GOT3 (cell line): Measurements from ENCODE around the gene LRRC4B.
A peak's percentile ranks its signal among the peaks of the same experiment; 100 is the strongest.

Experiments used
- DNase-seq: peaks from one replicate; lab custom pipeline; 2025; ENCODE audit warnings: mixed read lengths; lab: John Stamatoyannopoulos, UW

LRRC4B gene

DNA sequence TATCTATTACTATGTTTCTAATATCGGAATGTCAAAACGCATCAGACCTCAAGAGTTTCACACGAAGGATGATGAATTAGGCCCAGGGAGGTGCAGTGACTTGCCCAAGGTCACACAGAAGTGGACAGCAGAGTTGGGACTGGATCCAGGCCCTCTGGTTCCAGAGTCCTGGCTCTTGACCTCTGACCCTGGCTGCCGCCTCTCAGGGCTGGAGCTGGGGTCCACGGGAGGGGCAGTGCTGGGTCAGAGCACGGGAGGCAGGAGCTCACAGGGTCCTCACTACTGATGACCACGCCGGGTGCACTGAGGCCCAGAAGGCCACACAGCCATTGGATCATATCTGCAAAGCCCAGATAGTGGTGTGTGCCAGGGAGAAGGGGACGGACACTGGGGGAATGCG lies 45.4 kb downstream of the LRRC4B start:
- DNase-seq: no peak

GRCh38 chr19:50520822-50521465 lies 47.3 kb downstream of the LRRC4B start:
- DNase-seq: no peak

DNA sequence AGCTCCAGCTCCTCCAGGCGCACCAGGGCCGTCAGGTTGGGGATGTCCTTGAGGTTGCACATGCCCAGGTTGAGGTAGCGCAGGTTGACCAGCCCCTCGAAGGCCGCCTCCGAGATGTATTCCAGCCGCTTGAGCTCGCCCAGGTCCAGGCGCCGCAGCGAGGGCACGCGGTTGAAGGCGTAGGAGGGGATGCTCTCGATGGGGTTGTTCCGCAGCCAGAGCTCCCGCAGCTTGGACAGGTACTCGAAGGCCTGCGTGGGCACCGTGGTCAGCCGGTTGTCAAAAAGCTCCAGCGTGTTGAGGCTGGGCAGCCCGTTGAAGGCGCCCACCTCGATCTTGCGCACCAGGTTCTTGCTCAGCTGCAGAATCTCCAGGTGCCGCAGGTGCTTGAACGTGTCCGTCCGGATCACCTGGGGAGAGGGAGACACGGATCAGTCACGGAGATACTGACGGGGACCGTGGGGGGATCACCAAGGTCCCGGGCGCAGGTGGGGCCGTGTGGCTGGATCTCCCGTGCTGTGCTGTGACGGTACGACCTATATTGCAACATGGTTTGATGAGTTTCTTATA lies 49.1 kb downstream of the LRRC4B start:
- DNase-seq: no peak

- no peak for DNase-seq
Observed at GRCh38 chr19:50518091-50519005, 49.9 kb downstream of the LRRC4B start.

GRCh38 chr19:50517704-50518075 lies 50.5 kb downstream of the LRRC4B start:
- DNase-seq: no peak

- no peak for DNase-seq
Observed at GRCh38 chr19:50516964-50517703, 51.1 kb downstream of the LRRC4B start.

DNA sequence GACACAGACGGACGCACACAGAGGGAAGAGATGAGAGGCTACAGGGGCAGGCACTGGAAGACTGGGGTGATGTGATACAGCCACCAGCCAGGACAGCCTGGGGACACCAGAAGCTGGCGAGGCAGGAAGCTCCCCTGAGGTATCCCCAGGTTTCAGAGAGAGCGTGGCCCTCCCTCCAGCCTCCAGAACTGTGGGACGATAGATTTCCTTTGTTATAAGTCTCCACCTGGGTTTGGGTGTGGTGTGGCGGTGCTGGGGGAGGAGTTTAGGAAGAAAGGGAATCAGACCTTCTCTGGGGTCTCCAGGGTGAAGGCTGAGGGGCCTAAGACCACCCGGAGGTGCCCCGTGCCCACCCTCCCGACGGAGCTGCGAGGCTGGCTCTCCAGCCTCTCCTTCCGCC lies 51.8 kb downstream of the LRRC4B start:
- DNase-seq: no peak

- DNase-seq: no peak
Observed at GRCh38 chr19:50515168-50515561, 53.1 kb downstream of the LRRC4B start.

GRCh38 chr19:50514346-50515167 lies 53.7 kb downstream of the LRRC4B start:
- no peak for DNase-seq

DNA sequence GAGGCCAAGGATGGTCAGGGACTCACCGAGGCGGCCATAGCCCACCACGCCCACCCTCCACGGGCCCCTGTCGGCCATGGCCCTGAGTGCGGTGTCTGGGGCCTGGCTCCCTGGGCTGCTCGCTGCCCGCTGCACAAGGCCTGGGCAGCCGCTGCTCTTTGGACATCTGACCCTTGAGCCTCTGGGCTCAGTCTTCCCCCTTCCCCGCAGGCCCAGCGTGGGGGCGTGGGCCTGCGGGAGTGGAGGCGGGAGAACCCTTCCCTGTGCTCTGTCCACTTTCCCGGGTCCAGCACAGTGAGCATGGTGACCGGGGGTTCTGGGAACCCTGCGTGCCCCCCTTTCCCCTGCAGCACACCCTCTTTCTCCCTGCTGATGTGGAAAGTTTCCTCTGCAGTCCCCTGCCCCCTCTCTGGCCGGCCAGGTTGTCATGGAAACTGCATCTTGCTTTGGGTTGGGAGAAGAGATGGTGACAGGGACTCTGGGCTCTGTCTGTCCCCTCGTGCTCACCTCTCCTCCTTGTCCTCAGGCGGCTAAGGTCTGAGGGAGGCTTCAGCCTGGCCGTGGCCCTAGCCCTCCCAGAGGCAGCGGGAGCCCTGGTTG lies 54.4 kb downstream of the LRRC4B start, which contains the start of gene ASPDH:
Gene ASPDH (minus strand): TSS at position 168 of the 600 bp plus-strand sequence. CDS start 90 bp downstream, at position 78.
- no peak for DNase-seq

DNA sequence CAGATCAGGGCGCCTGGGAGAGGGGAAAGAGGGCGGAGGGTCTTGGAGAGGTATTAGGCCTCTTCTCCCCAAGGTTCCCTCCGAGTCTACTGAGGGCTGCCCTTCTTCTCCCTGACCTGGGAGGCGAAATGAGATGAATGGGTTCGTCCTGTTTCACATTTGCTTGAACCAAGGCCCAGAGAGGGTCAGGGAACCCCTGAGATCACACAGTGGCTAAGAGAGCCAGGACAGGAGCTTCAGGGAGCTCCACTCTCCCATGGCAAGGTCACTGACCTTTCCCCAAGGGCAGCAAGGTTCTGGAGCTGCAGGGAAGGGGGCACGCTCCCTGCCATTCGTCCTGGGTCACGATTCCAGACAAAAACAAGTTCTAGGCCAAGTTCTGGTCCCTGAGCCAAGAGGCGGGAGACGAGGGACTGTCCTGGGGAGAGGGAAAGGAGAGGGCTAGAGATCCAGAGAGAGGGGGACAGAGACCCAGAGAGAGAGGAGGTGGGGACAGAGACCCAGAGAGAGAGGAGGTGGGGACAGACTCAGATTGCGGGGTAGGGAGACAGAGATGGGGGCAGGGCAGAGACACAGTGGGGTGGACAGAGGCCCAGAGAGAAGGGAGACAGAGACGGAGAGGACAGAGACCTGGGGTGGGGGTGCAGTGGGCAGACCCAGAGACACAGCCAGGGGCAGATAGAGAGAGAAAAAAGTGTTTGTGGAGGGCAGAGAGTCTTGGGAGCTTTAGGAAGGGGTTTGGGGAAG lies 55.1 kb downstream of the LRRC4B start:
- no peak for DNase-seq

DNA sequence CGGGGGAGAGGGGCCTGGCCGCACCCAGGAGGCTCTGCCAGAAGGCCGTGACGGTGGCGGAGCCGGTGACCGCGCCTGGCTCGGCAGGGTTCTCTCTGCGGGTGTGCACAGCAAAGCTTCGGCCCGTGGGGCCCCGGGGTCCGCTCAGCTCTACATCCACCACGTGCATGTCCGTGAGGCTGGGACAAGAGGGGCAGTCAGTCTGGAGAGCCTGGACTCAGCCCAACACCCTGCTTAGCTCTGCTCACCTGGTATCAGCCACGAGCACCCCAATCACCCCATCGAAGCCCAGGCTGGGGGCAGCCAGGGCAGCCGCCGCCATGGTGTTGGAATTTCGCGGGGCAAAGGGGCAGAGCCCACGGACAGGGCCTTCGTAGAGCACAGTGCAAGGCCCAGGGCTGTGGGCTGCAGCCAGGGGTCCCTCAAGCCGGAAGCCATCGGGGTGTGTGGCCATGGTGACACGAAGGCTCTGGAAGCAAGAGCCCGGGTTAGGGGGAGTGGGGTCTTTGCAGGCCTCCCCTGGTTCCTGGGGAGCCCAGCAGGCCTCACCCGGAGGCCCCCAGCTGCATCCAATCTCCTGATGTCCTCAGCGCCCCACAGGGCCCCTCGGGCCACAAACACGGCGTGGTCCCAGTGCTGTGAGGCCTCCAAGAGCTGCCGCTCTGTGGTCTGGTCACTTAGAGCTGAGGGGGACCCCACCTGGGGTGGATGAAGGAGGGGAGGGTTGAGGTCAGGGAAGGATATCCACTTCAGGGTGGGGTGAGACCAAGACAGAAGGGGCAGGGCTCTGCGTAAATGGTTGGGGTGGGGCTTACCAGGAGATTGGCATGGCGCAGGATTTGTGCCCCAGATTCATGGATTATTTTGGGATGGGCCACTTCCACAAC lies 55.9 kb downstream of the LRRC4B start:
- DNase-seq: no peak

- DNase-seq: peak; percentile 94
Observed at GRCh38 chr19:50511069-50511822, 57.0 kb downstream of the LRRC4B start, which contains the start of gene JOSD2. JOSD2 (minus strand) TSS chr19:50511191; CDS start chr19:50510431, 760 bp downstream.

GRCh38 chr19:50510700-50511068 lies 57.6 kb downstream of the LRRC4B start:
- DNase-seq: no peak

DNA sequence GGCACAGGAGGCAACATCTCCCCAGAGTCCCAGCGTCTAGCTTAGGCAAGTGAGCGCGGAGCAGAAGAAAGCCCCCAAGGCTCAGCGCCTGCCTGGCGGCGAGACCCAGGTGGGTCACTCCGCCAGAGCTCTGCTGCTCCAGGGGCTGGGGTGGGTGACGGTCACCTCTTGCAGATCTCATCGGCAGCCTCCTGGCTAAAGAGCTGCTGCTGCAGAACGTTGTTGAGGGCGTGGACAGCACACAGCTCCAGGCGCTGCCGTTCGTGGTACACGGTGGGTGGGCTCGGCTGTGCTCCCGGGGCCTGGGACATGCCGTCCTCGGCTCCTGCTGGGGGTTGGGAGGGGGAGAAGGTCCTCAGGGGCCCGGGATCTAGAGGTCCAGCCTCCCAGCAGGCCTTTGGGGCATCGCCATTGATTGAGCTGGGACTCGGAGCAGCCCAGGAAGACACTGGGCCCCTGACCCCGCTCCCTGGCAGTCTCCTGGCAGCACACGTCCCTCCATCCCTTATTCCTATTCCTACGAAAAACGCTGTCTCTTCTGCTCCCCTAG lies 58.0 kb downstream of the LRRC4B start:
- no peak for DNase-seq

DNA sequence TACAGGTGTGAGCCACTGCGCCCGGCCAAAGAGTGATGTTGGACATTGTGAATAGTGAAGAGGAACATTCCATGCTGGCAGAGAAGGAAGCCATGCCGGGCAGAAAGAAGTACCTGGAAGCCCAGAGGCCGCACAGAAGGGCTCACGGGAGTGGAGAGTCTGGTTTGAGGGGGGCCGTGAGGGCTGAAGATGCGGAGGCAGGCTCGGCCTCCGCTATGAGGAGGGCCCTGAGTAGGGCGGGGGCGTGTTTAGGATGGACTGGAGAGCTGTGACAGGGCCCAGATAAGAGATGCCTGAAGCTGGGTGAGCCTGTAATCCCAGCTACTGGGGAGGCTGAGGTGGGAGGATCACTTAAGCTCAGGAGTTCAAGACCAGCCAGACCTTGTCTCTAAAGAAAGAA lies 58.9 kb downstream of the LRRC4B start:
- no peak for DNase-seq

GRCh38 chr19:50508843-50509190 lies 59.4 kb downstream of the LRRC4B start:
- DNase-seq: no peak

DNA sequence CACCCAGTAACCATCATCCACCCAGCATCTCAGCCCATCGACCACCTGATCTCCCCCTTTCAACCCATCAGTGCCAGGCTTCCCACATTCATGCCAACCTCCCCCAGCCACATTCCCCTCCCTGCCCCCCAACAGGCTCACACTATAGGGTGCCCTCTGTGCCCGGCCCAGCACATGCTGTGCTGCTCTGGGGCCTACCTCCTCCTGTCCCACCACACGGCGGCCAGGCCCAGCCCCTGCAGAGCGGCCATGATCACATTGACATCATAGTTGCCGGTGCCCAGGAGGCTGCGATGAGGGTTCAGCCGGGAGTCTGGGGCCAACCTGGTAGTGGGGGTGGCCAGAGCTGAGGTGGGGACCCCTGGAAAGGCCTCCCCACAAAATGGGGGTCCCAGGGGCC lies 60.9 kb downstream of the LRRC4B start:
- DNase-seq: no peak
